Lower leg skin (tissue), 3 donors: Measurements from ENCODE around the gene TLR1.

ENCODE experiments used
- POLR2A ChIP-seq, 2 donors: fragments of 450-650 bp; IDR thresholded peaks; one replicate each; pipeline ENCODE4 v1.6.1; 2016 to 2017; ENCODE audit warnings: antibody characterized with exemption in 2 of 2, mild to moderate bottlenecking in 1 of 2, moderate library complexity in 1 of 2
- TF ChIP-seq, protein P1 (sequence below), 3 donors: fragments of 450-650 bp; IDR thresholded peaks; one replicate each; pipeline ENCODE4 v1.5.1; 2016; ENCODE audit warnings: antibody characterized with exemption in 3 of 3, mild to moderate bottlenecking in 3 of 3, moderate library complexity in 2 of 3

DNA sequence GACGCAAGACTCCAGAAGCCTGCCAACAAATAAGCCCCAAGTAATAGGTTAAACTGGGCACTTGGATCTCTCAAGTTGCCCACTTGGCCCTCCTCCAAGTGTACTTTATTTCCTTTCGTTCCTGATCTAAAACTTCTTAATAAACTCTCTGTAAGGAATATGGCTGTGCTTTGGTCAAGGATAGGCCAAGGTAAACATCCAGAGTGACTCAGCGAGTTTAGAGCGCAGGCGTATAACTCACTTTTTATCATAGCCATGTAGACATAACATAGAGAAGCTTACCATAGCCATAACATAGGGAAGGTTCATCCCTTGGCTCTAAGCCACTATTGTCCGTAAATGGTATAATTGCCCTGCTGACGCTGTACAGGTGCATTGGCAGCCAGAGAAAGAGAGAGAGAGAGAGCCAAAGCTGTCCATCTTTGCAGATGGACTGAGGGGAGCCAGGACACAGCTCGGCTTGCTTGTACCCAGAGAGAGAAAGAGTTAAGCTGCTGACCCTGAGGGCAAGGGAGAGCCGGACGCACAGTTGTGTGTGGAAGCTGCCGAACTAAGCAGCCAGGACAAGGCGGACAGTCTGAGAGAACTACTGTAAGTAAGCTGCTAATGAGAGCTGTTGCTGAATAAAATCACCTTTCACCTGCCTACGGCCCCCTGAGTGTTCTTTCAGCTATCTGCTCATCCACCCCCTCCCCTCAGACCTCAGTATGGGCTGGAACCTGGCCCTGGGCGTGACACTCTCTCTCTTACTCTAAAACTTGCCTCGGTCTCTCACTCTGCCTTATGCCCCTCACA lies 1.8 kb downstream of the TLR1 start:
- TF ChIP-seq, protein P1, sequence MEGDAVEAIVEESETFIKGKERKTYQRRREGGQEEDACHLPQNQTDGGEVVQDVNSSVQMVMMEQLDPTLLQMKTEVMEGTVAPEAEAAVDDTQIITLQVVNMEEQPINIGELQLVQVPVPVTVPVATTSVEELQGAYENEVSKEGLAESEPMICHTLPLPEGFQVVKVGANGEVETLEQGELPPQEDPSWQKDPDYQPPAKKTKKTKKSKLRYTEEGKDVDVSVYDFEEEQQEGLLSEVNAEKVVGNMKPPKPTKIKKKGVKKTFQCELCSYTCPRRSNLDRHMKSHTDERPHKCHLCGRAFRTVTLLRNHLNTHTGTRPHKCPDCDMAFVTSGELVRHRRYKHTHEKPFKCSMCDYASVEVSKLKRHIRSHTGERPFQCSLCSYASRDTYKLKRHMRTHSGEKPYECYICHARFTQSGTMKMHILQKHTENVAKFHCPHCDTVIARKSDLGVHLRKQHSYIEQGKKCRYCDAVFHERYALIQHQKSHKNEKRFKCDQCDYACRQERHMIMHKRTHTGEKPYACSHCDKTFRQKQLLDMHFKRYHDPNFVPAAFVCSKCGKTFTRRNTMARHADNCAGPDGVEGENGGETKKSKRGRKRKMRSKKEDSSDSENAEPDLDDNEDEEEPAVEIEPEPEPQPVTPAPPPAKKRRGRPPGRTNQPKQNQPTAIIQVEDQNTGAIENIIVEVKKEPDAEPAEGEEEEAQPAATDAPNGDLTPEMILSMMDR (IDR thresholded peaks at IDR 0.05), result no peak
- TF ChIP-seq POLR2A (IDR thresholded peaks at IDR 0.05), result no peak
